Tibial nerve (tissue), 4 donors: Measurements from ENCODE around the gene ZNF628. TPM values are rescaled to one million over a fixed set of nuclear protein-coding genes. Genes with fewer than 3 reads are reported as not detected.

Experiments
- DNase-seq, 2 donors: peaks; one replicate each; pipeline ENCODE4 v3.0.0-alpha.2; 2019; ENCODE audit warnings: low spot score in 2 of 2
- H3K27ac ChIP-seq, 4 donors: fragments of 200-600 bp; sonication (generic) in 3 of 4; one replicate each; pipeline ENCODE4 v1.5.1; 2017 to 2019; ENCODE audit warnings: mild to moderate bottlenecking in 1 of 4
- H3K27me3 ChIP-seq, 2 donors: fragments of 200-600 bp; sonication (generic) in 1 of 2; one replicate each; pipeline versions ENCODE4 v1.5.1 to v1.6.0; 2017 to 2019
- H3K36me3 ChIP-seq, 3 donors: fragments of 200-600 bp; sonication (generic); one replicate each; pipeline ENCODE4 v1.5.1; 2018 to 2019
- H3K4me1 ChIP-seq, 4 donors: fragments of 200-600 bp; sonication (generic) in 3 of 4; one replicate each; pipeline ENCODE4 v1.5.1; 2017 to 2019
- H3K4me3 ChIP-seq, 4 donors: fragments of 200-600 bp; sonication (generic) in 3 of 4; one replicate each; pipeline ENCODE4 v1.5.1; 2017 to 2019; ENCODE audit warnings: mild to moderate bottlenecking in 1 of 4, moderate library complexity in 1 of 4
- H3K9me3 ChIP-seq, 4 donors: fragments of 200-600 bp; sonication (generic) in 3 of 4; one replicate each; pipeline ENCODE4 v1.5.1; 2017 to 2019
- CTCF ChIP-seq, 5 experiments: fragments of 200-600 bp in 3 of 5; fragments of 450-650 bp in 2 of 5; sonication (generic) in 3 of 5; IDR thresholded peaks; one replicate each; pipeline ENCODE4 v1.5.1; 2016 to 2019; ENCODE audit warnings: antibody characterized with exemption in 5 of 5, mild to moderate bottlenecking in 3 of 5, moderate library complexity in 2 of 5
- EP300 ChIP-seq, 2 donors: sonication (generic); formaldehyde crosslinking; IDR thresholded peaks; one replicate each; pipeline ENCODE4 v1.6.1; 2017; ENCODE audit warnings: antibody characterized with exemption in 2 of 2, mild to moderate bottlenecking in 1 of 2
- POLR2A ChIP-seq, 2 donors: fragments of 450-650 bp; IDR thresholded peaks; one replicate each; pipeline ENCODE4 v1.6.1; 2017; ENCODE audit warnings: antibody characterized with exemption in 2 of 2, mild to moderate bottlenecking in 2 of 2, moderate library complexity in 2 of 2
- WGBS, 2 donors: methylation state at CpG; one replicate each; pipeline ENCODE4 v1.1.5; 2018; 5-methylcytosine and 5-hydroxymethylcytosine counted together
- total RNA-seq, 4 donors: library from RNA; depleted of rRNA; stranded (reverse); fragments of >200 nt; gene quantifications; one replicate each; pipeline ENCODE4 v1.1.0, GENCODE V29; 2016

The ZNF628 gene
- total RNA-seq, 4 donors from 2014 or later = 3.5 to 16.8 (median 4.0) TPM

- H3K36me3 ChIP-seq = no peaks in the 10 kb centered on the region
- TF ChIP-seq CTCF (IDR thresholded peaks at IDR 0.05) (no peak), POLR2A (IDR thresholded peaks at IDR 0.05) (no peak), EP300 (IDR thresholded peaks at IDR 0.05) (no peak)
These were observed 10.8 kb upstream of the ZNF628 start for GRCh38 chr19:55465460-55466240.

DNA sequence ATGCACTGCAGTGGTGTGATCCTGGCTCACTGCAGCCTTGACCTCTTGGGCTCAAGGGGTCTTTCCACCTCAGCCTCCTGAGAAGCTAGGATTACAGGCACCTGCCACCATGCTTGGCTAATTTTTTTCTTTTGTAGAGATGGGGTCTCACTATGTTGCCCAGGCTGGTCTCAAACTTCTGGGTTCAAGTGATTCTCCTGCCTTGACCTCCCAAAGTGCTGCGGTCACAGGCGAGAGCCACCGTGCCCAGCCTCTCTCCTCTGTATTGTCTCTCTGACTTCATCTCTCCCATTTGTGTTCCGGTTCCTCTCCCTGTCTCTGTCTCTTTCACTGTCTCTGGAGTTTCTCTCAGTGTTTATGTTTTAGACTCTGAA, 10.2 kb upstream of the ZNF628 start:
- TF ChIP-seq EP300 (IDR thresholded peaks at IDR 0.05) (no peak), POLR2A (IDR thresholded peaks at IDR 0.05) (no peak), CTCF (IDR thresholded peaks at IDR 0.05) (no peak)
- Histone ChIP-seq H3K9me3 (no peaks in the 10 kb centered on the region), H3K36me3 (no peaks in the 10 kb centered on the region), H3K27me3 (no peaks in the 10 kb centered on the region), H3K4me1 (peaks cover 0 to 21% (median 0%) of the 10 kb centered on the region in 4 donors), H3K4me3 (no peak overlapping the region), H3K27ac (no peak overlapping the region)
- no peak for DNase-seq
- WGBS, 2 donors = 83 to 86% methylated on average over 4 of the region's 4 CpGs

More at GRCh38 chr19:55465460-55466240, 10.8 kb upstream of the ZNF628 start:
- no peak for DNase-seq
- Histone ChIP-seq H3K27me3 (no peaks in the 10 kb centered on the region), H3K27ac (no peak overlapping the region), H3K4me1 (peaks cover 0 to 27% (median 0%) of the 10 kb centered on the region in 4 donors), H3K4me3 (no peak overlapping the region), H3K9me3 (no peaks in the 10 kb centered on the region)
- WGBS, 2 donors = 81 to 87% methylated on average over 10 to 11 of the region's 11 CpGs

- peak; percentile 63 to 72 for DNase-seq
These were observed 9.0 kb upstream of the ZNF628 start for GRCh38 chr19:55467236-55468053.

DNA sequence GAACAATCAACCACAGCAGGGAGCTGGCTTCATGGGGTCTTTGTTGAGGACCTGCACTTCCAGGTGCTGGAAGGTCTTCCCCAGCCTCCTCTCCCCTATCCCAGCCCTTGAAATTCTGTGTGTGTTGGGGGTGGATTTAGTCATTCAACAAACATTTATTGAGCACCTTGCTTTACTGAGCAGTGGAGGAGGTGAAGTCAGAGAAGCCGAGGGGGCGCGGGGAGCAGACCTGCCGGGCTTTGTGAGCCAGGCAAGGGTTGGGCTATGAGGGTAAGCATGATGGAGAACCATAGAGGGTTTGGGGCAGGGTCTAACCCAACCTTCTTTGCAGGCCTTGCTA, 8.4 kb upstream of the ZNF628 start:
- peaks cover 0 to 18% (median 4%) of the 10 kb centered on the region in 4 donors for H3K4me1 ChIP-seq
- H3K36me3 ChIP-seq = no peaks in the 10 kb centered on the region
- no peak overlapping the region for H3K27ac ChIP-seq
- no peak overlapping the region for H3K4me3 ChIP-seq
- TF ChIP-seq CTCF (IDR thresholded peaks at IDR 0.05) = peak in 2 of 5 experiments; percentile 13 to 30
- no peak for TF ChIP-seq EP300 (IDR thresholded peaks at IDR 0.05)
- no peaks in the 10 kb centered on the region for H3K27me3 ChIP-seq
- no peak for DNase-seq
- H3K9me3 ChIP-seq = no peaks in the 10 kb centered on the region
- WGBS, 2 donors = 11 to 20% methylated on average over 4 of the region's 4 CpGs

More at GRCh38 chr19:55467236-55468053, 9.0 kb upstream of the ZNF628 start:
- Histone ChIP-seq H3K27ac (peak overlapping the region in 2 of 4 donors; percentile 22 to 71), H3K27me3 (no peaks in the 10 kb centered on the region), H3K36me3 (no peaks in the 10 kb centered on the region), H3K4me3 (no peak overlapping the region), H3K4me1 (peaks cover 0 to 17% (median under 1%) of the 10 kb centered on the region in 4 donors), H3K9me3 (no peaks in the 10 kb centered on the region)
- TF ChIP-seq EP300 (IDR thresholded peaks at IDR 0.05) (peak in 1 of 2 donors; percentile 62), CTCF (IDR thresholded peaks at IDR 0.05) (peak; percentile 97 to 99 (median 99)), POLR2A (IDR thresholded peaks at IDR 0.05) (no peak)
- WGBS, 2 donors = 24 to 37% methylated on average over 20 to 25 of the region's 29 CpGs

- no peaks in the 10 kb centered on the region for H3K27me3 ChIP-seq
- 81 to 86% methylated on average over 13 of the region's 13 CpGs for WGBS, 2 donors
- DNase-seq = no peak
- no peaks in the 10 kb centered on the region for H3K9me3 ChIP-seq
- H3K4me1 ChIP-seq = peaks cover 0 to 48% (median 27%) of the 10 kb centered on the region in 4 donors
- no peaks in the 10 kb centered on the region for H3K36me3 ChIP-seq
- no peak overlapping the region for H3K4me3 ChIP-seq
- TF ChIP-seq EP300 (IDR thresholded peaks at IDR 0.05) (no peak), CTCF (IDR thresholded peaks at IDR 0.05) (no peak), POLR2A (IDR thresholded peaks at IDR 0.05) (no peak)
- no peak overlapping the region for H3K27ac ChIP-seq
These were observed 5.2 kb upstream of the ZNF628 start for GRCh38 chr19:55471266-55471665.
